Measurements from ENCODE around the gene COL25A1. TPM values are rescaled to one million over a fixed set of nuclear protein-coding genes. Genes with fewer than 3 reads are reported as not detected.

COL25A1 gene
- total RNA-seq, 4 donors from 2014 or later: 0.14 to 1.6 (median 0.32) TPM; not detected in 1

DNA sequence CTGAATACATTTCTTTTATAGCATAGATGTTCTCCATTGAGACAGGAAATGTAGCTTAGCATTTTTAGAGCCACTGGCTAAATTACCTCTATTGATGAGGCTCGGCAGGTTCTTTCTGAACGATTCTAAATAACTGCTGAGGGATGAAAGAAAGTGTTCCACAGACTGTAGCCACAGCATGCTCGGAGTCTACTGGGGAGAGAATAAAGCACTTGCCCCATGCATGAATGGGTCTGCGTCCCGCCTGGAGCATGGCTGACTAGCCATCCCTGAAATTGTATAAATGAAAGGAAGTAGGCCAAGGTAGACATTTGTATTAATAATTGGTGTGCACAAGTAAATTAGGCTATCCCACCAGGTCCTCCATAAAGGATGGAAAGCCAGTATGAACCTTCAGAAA is 269.8 kb downstream of the COL25A1 start:
- Histone ChIP-seq H3K4me1 (no peaks in the 10 kb centered on the region), H3K9me3 (no peaks in the 10 kb centered on the region), H3K4me3 (no peak overlapping the region), H3K27ac (no peak overlapping the region), H3K36me3 (no peaks in the 10 kb centered on the region), H3K27me3 (no peaks in the 10 kb centered on the region)
- intact Hi-C loops (cut with DNase I; ENCODE audit: low total_unique reads) (no loop called here), in situ Hi-C loops (cut with MboI; ENCODE audit: low pct_ligation_motif_present in 1 of 4, low pct_unique_long_range_greater_than_20kb in 1 of 4, low sequenced_read_pairs in 3 of 4) (no loop called here)
- whole genome bisulfite sequencing, 2 donors (ENCODE audit: low coverage in 1 of 2): 81 to 90% methylated on average over 5 of the region's 5 CpGs
- TF ChIP-seq, protein P1, sequence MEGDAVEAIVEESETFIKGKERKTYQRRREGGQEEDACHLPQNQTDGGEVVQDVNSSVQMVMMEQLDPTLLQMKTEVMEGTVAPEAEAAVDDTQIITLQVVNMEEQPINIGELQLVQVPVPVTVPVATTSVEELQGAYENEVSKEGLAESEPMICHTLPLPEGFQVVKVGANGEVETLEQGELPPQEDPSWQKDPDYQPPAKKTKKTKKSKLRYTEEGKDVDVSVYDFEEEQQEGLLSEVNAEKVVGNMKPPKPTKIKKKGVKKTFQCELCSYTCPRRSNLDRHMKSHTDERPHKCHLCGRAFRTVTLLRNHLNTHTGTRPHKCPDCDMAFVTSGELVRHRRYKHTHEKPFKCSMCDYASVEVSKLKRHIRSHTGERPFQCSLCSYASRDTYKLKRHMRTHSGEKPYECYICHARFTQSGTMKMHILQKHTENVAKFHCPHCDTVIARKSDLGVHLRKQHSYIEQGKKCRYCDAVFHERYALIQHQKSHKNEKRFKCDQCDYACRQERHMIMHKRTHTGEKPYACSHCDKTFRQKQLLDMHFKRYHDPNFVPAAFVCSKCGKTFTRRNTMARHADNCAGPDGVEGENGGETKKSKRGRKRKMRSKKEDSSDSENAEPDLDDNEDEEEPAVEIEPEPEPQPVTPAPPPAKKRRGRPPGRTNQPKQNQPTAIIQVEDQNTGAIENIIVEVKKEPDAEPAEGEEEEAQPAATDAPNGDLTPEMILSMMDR (IDR thresholded peaks at IDR 0.05): no peak
- TF ChIP-seq POLR2A (IDR thresholded peaks at IDR 0.05): no peak
- no peak for TF ChIP-seq POLR2AphosphoS5 (IDR thresholded peaks at IDR 0.05)
- TF ChIP-seq EP300 (IDR thresholded peaks at IDR 0.05; ENCODE audit: low read depth): no peak
- no peak for DNase-seq

GRCh38 chr4:109029987-109030386 is 272.5 kb downstream of the COL25A1 start:
- no peak overlapping the region for H3K27ac ChIP-seq
- in situ Hi-C loops (cut with MboI; ENCODE audit: low pct_ligation_motif_present in 1 of 4, low pct_unique_long_range_greater_than_20kb in 1 of 4, low sequenced_read_pairs in 3 of 4) (no loop called here), intact Hi-C loops (cut with DNase I; ENCODE audit: low total_unique reads) (no loop called here)
- H3K4me1 ChIP-seq: no peaks in the 10 kb centered on the region
- TF ChIP-seq, protein P1 (IDR thresholded peaks at IDR 0.05): no peak
- TF ChIP-seq EP300 (IDR thresholded peaks at IDR 0.05; ENCODE audit: low read depth) (no peak), POLR2A (IDR thresholded peaks at IDR 0.05) (no peak), POLR2AphosphoS5 (IDR thresholded peaks at IDR 0.05) (no peak)
- DNase-seq: no peak
- H3K27me3 ChIP-seq: no peaks in the 10 kb centered on the region
- H3K36me3 ChIP-seq: no peaks in the 10 kb centered on the region
- H3K4me3 ChIP-seq: no peak overlapping the region
- WGBS, 2 donors (ENCODE audit: low coverage in 1 of 2): 71 to 79% methylated on average over 4 of the region's 4 CpGs
- no peaks in the 10 kb centered on the region for H3K9me3 ChIP-seq

GRCh38 chr4:109027016-109027500 is 275.4 kb downstream of the COL25A1 start:
- Histone ChIP-seq H3K4me3 (no peak overlapping the region), H3K9me3 (no peaks in the 10 kb centered on the region), H3K4me1 (no peaks in the 10 kb centered on the region), H3K36me3 (no peaks in the 10 kb centered on the region), H3K27ac (no peak overlapping the region), H3K27me3 (no peaks in the 10 kb centered on the region)
- intact Hi-C loops (cut with DNase I; ENCODE audit: low total_unique reads): no loop called here
- no peak for DNase-seq
- 68 to 89% methylated on average over 5 of the region's 5 CpGs for WGBS, 2 donors (ENCODE audit: low coverage in 1 of 2)
- TF ChIP-seq POLR2AphosphoS5 (IDR thresholded peaks at IDR 0.05): no peak
- TF ChIP-seq EP300 (IDR thresholded peaks at IDR 0.05; ENCODE audit: low read depth): no peak
- TF ChIP-seq, protein P1 (IDR thresholded peaks at IDR 0.05): no peak
- TF ChIP-seq POLR2A (IDR thresholded peaks at IDR 0.05): no peak
- in situ Hi-C loops (cut with MboI; ENCODE audit: low pct_ligation_motif_present in 1 of 4, low pct_unique_long_range_greater_than_20kb in 1 of 4, low sequenced_read_pairs in 3 of 4): no loop called here

- TF ChIP-seq POLR2A (IDR thresholded peaks at IDR 0.05): no peak
- TF ChIP-seq EP300 (IDR thresholded peaks at IDR 0.05; ENCODE audit: low read depth): no peak
- TF ChIP-seq POLR2AphosphoS5 (IDR thresholded peaks at IDR 0.05): no peak
- TF ChIP-seq, protein P1 (IDR thresholded peaks at IDR 0.05): no peak
- DNase-seq: no peak
- no peaks in the 10 kb centered on the region for H3K9me3 ChIP-seq
- 80 to 86% methylated on average over 4 of the region's 4 CpGs for WGBS, 2 donors (ENCODE audit: low coverage in 1 of 2)
- intact Hi-C loops (cut with DNase I; ENCODE audit: low total_unique reads) (no loop called here), in situ Hi-C loops (cut with MboI; ENCODE audit: low pct_ligation_motif_present in 1 of 4, low pct_unique_long_range_greater_than_20kb in 1 of 4, low sequenced_read_pairs in 3 of 4) (no loop called here)
- H3K4me1 ChIP-seq: no peaks in the 10 kb centered on the region
- H3K27ac ChIP-seq: no peak overlapping the region
- H3K36me3 ChIP-seq: no peaks in the 10 kb centered on the region
- H3K27me3 ChIP-seq: no peaks in the 10 kb centered on the region
- no peak overlapping the region for H3K4me3 ChIP-seq
Measured at GRCh38 chr4:109026588-109026987, 275.9 kb downstream of the COL25A1 start.
